Endothelial cell (in vitro differentiated cells): ENCODE measurements around the gene FLT1. TPM values are rescaled to one million over a fixed set of nuclear protein-coding genes. Genes with fewer than 3 reads are reported as not detected.
A peak's percentile ranks its signal among the peaks of the same experiment; 100 is the strongest.

Experiments
- DNase-seq: peaks from one replicate; pipeline ENCODE4 v3.0.0; 2021; ENCODE audit warnings: low spot score
- H3K27ac Mint-ChIP-seq: one replicate; pipeline ENCODE4 v1.8.0; 2021; ENCODE audit warnings: mixed read lengths, inconsistent platforms; ENCODE audit not compliant: unreplicated experiment
- H3K27me3 Mint-ChIP-seq: one replicate; pipeline ENCODE4 v1.8.0; 2021; ENCODE audit warnings: mild to moderate bottlenecking, moderate library complexity, mixed read lengths, inconsistent platforms; ENCODE audit not compliant: unreplicated experiment
- H3K36me3 Mint-ChIP-seq: one replicate; pipeline ENCODE4 v1.8.0; 2021; ENCODE audit warnings: mild to moderate bottlenecking, low read depth, mixed read lengths, inconsistent platforms; ENCODE audit not compliant: unreplicated experiment
- H3K4me1 Mint-ChIP-seq: one replicate; pipeline ENCODE4 v1.8.0; 2021; ENCODE audit warnings: mild to moderate bottlenecking, mixed read lengths, inconsistent platforms; ENCODE audit not compliant: unreplicated experiment
- H3K4me3 Mint-ChIP-seq: one replicate; pipeline ENCODE4 v1.8.0; 2021; ENCODE audit warnings: mild to moderate bottlenecking, mixed read lengths, inconsistent platforms; ENCODE audit not compliant: unreplicated experiment
- H3K9me3 Mint-ChIP-seq: one replicate; pipeline ENCODE4 v1.8.0; 2021; ENCODE audit warnings: mixed read lengths, inconsistent platforms; ENCODE audit not compliant: unreplicated experiment
- CTCF ChIP-seq: fragments of 200-600 bp; sonication (generic); IDR thresholded peaks from one replicate; pipeline ENCODE4 v1.5.0; 2021; ENCODE audit warnings: antibody characterized with exemption; ENCODE audit not compliant: unreplicated experiment
- total RNA-seq: library from RNA; stranded (reverse); fragmentation: NEBNext Ultra II Directional; extraction: Animal tissue kit (Norgen Biotek cat#: 25700); gene quantifications from one replicate; pipeline ENCODE4 v1.2.1, GENCODE V29; 2021; ENCODE audit not compliant: unreplicated experiment

Gene FLT1
- total RNA-seq, 1 donor from 2014 or later = 759 TPM

- Mint-ChIP-seq H3K4me1 (peaks cover 43% of the 10 kb centered on the region), H3K27me3 (peaks cover 21% of the 10 kb centered on the region), H3K4me3 (no peak overlapping the region), H3K27ac (peak overlapping the region; percentile 67), H3K9me3 (no peaks in the 10 kb centered on the region), H3K36me3 (peaks cover 75% of the 10 kb centered on the region)
- no peak for TF ChIP-seq CTCF
- DNase-seq = no peak
Observed at GRCh38 chr13:28451482-28452217, 43.3 kb downstream of the FLT1 start.

GRCh38 chr13:28449826-28450773, 44.8 kb downstream of the FLT1 start:
- peaks cover 21% of the 10 kb centered on the region for H3K27me3 Mint-ChIP-seq
- H3K4me3 Mint-ChIP-seq = peak overlapping the region; percentile 80
- peaks cover 73% of the 10 kb centered on the region for H3K36me3 Mint-ChIP-seq
- no peak for DNase-seq
- H3K9me3 Mint-ChIP-seq = no peaks in the 10 kb centered on the region
- H3K27ac Mint-ChIP-seq = peak overlapping the region; percentile 89
- no peak for TF ChIP-seq CTCF
- peaks cover 38% of the 10 kb centered on the region for H3K4me1 Mint-ChIP-seq

- no peak for TF ChIP-seq CTCF
- H3K4me3 Mint-ChIP-seq = peak overlapping the region; percentile 81
Observed at GRCh38 chr13:28448651-28449358, 46.1 kb downstream of the FLT1 start.

GRCh38 chr13:28447989-28448388, 46.9 kb downstream of the FLT1 start:
- H3K9me3 Mint-ChIP-seq = no peaks in the 10 kb centered on the region
- peak overlapping the region; percentile 28 for H3K4me3 Mint-ChIP-seq
- DNase-seq = no peak
- H3K4me1 Mint-ChIP-seq = peaks cover 35% of the 10 kb centered on the region
- no peak for TF ChIP-seq CTCF
- H3K36me3 Mint-ChIP-seq = peaks cover 72% of the 10 kb centered on the region
- H3K27ac Mint-ChIP-seq = no peak overlapping the region
- H3K27me3 Mint-ChIP-seq = peaks cover 14% of the 10 kb centered on the region

More at GRCh38 chr13:28448651-28449358, 46.1 kb downstream of the FLT1 start:
- Mint-ChIP-seq H3K27me3 (peaks cover 18% of the 10 kb centered on the region), H3K9me3 (no peaks in the 10 kb centered on the region), H3K27ac (no peak overlapping the region), H3K4me1 (peaks cover 32% of the 10 kb centered on the region), H3K36me3 (peaks cover 69% of the 10 kb centered on the region)
- DNase-seq = no peak
